Activated CD4-positive, alpha-beta T cell treated with anti-CD3 and anti-CD28 coated beads for 24 hours (primary cell): ENCODE measurements around the gene CEP41.

Experiments
- DNase-seq, 2 donors: peaks; one replicate each; pipeline ENCODE4 v3.0.0-alpha.2; 2020; ENCODE audit warnings: low read depth in 2 of 2

CEP41 gene

GRCh38 chr7:130419658-130420057, 21.2 kb downstream of the CEP41 start:
- DNase-seq, result no peak

DNA sequence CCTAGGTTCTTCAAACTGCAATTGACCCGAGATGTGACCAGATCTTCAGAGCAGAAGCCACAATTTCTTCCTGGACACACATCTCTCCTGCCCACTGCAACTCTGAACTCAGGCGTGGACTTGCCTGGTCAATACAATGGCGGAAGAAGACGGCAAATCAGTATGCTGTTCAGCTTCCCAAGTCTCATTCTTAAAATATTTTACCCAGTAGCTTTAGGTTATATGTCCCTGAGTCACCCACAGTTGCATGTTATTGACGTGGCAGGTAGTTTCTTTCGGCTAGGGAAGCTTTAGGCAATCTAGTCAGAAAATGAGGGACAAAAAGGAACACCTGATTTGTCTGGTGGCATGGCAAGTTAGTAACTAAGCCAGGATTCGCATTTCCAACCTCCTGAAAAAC, 22.5 kb downstream of the CEP41 start:
- DNase-seq, result no peak

- no peak for DNase-seq
These were observed 23.6 kb downstream of the CEP41 start for GRCh38 chr7:130417213-130417612.

DNA sequence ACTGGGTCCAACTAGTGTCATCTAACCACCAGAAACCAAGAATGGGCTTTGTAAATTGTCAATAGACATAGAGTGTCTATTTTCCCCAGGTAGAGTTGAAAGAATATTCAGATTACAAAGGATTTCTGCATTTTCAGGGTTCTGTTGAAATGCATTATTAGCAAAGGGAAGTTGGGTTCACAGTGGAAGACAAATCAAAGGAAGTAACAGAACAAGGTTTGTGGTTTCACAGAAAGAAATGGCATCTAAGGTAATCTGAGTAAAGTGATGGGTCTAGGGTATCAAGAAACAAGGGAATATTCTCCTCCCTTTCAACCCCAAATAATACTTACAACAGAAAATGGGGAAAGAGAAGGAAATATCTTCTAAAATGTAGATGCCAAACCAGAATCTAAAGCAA, 25.8 kb downstream of the CEP41 start:
- DNase-seq, result no peak

GRCh38 chr7:130413201-130413600, 27.6 kb downstream of the CEP41 start:
- DNase-seq, result no peak

- no peak for DNase-seq
These were observed 29.8 kb downstream of the CEP41 start for GRCh38 chr7:130410868-130411541.

- no peak for DNase-seq
These were observed 31.1 kb downstream of the CEP41 start for GRCh38 chr7:130409712-130410072.

- no peak for DNase-seq
These were observed 31.6 kb downstream of the CEP41 start for GRCh38 chr7:130409067-130409711.

- DNase-seq, result no peak
These were observed 35.8 kb downstream of the CEP41 start for GRCh38 chr7:130405003-130405402.

DNA sequence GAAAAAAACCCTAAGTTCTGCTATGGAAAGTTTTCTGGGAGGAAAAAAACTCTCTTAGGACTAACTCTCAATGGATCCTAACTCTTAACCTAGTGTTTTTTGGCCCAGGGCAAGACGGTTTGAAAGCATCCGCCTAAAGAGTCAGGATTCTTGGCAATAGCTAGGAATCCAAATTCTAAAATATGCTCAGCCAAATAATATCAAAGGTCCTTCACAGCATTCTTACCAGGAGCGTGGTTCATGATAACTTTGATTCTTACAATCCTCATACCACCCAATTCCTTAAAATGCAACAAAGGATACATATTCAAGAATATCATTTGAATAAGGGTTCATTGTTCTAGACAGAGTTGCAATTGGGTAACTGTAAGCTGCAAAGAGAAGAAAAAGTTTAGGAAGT, 39.2 kb downstream of the CEP41 start:
- DNase-seq, result no peak

GRCh38 chr7:130401101-130401500, 39.7 kb downstream of the CEP41 start:
- no peak for DNase-seq

DNA sequence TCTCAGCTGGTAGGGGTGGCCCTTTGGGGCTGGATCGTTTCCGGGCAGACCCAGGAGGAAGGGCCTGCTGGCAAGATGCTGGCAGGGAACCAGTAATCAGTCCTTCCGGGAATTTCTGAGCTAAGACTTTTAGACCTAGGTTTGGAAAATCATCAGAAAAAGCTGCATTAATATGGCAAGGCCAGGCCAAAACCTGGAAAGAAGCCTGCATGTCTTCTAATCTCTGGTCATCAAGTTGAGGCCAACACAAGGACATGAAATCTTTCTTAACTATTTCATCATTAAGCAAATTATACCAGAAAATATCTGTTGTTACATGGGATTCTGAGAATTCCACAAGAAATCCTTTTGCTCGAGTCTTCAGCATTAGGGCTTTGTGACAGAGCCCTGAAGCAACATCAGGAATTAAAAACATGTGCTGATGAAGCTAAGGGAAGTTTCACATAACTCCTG, 40.7 kb downstream of the CEP41 start:
- no peak for DNase-seq

GRCh38 chr7:130398526-130399090, 42.2 kb downstream of the CEP41 start:
- DNase-seq, result no peak

GRCh38 chr7:130397758-130398073, 43.1 kb downstream of the CEP41 start:
- DNase-seq, result no peak

GRCh38 chr7:130397051-130397757, 43.6 kb downstream of the CEP41 start:
- DNase-seq, result no peak

DNA sequence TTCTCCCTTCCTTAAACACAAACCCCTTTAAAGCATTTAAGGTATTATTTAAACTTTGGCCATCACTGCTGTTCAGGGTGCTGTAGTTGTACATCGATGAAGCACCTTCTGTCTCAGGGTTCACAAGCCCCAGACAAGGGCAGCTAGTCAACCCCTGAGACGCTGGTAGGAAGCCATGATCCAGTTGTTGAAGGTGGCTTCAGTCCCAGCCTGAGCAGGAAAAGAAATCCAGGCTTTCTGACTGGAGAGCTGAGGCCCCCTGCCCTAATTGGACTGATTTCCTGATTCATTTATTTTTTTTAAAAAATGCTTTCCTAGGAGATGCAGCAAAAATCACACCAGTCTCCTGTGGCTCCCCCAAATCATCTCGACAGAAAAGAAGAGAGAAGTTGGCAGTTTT, 44.7 kb downstream of the CEP41 start:
- DNase-seq, result no peak

DNA sequence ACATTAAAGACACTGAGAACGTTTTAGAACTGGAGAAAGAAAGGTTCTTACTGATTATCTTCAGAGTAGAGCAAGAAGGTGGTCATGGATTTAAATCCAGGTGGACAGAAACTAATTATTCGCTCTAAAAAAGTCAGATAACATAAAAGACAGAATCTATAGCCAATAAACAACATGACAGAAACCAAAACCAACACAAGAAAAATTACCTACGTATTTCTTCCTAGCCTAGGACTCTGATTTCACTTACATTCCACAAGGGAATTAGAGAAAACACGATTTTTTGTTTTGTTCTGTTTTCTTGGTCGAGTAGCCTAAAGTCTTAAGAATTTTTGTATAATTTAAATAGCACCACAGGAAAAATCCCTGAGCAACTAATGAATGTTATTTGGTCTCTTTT, 45.4 kb downstream of the CEP41 start:
- no peak for DNase-seq

- DNase-seq, result no peak
These were observed 46.2 kb downstream of the CEP41 start for GRCh38 chr7:130394421-130395195.

DNA sequence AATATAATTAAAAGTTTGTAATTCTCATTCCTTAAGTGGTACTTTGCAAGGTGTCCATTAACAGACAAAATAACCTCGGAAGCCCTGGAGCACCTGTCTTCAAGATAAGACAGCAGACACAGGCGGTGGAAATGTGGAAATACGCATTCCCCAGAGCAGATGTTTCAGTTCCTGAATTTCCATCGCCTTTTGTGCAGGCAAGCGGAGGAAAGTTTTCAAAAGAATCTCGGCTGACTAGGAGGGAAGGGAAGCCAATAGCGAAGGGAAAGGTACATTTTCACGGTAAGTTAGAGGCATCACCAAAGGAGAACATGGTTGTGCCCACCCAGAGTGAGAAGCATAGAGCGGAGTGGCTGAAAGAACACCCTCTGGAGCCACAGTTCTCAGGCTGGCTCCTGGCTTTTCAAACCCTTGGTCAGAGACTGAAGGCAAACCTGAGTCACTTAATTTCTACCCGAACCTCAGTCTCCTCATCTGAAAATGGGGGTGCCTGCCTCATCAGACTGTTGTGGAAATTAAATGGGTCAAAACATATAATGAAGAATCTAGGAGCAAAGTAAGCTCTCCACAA, 46.9 kb downstream of the CEP41 start:
- DNase-seq, result no peak

DNA sequence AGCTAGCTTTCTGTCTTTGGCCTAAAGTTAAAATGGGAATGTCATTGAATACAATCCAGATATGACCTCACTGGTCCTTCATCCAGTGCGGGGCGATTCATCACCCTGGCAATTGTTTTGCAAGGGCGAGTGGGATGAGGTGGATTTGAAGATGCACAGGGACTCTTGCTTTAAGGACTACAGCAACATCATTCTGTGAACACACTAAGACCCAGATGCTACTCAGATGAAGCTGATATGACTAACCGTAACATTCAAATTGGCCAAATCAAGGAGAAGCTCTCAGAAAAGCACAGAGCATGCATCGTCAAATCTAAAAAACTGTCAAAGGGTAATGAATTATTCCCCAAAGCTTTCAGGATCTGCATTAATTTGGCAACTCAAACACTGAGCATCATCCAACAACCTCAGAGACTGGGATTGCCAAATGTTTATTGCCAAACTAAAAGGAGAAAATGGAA, 47.7 kb downstream of the CEP41 start:
- no peak for DNase-seq

DNA sequence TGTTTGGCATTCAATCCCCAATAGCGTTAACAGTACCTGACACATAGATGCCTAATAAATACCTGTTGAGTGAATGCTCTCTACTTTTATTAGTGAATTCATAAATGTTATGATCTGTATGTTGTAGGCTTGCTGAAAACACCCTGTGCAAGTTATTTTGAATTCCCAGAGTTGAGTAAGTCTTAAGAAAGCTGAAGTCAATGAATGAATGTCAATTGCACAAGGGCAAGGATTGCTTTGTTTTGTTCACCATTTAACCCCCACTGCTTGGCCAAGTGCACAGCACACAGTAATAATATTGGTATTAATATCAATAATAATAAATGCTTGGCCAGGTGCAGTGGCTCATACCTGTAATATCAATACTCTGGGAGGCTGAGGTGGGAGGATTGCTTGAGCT, 50.3 kb downstream of the CEP41 start:
- DNase-seq, result no peak

DNA sequence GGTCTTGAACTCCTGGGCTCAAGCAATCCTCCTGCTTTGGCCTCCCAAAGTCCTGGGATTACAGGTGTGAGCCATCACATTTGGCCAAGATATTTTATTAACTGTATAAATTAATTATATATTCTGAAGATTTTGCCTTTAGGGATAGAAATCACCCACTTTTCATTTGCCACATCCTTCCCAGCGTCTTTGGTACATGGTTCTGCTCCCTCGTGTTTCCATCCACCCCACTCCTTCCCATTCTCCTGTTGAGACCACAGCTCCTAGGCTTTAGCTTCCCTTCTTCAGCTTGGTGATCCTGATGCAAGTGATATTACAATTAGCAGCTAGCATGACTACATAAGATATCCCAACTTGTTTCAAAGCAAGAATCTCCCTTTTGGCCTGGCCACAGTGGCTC, 52.1 kb downstream of the CEP41 start:
- no peak for DNase-seq
